Pons (tissue), 1 donor: ENCODE results near the gene PTPRH.

ENCODE experiments used
- DNase-seq: peaks from one replicate; pipeline ENCODE4 v3.0.0-alpha.2; 2016; ENCODE audit warnings: low spot score

The PTPRH gene

DNA sequence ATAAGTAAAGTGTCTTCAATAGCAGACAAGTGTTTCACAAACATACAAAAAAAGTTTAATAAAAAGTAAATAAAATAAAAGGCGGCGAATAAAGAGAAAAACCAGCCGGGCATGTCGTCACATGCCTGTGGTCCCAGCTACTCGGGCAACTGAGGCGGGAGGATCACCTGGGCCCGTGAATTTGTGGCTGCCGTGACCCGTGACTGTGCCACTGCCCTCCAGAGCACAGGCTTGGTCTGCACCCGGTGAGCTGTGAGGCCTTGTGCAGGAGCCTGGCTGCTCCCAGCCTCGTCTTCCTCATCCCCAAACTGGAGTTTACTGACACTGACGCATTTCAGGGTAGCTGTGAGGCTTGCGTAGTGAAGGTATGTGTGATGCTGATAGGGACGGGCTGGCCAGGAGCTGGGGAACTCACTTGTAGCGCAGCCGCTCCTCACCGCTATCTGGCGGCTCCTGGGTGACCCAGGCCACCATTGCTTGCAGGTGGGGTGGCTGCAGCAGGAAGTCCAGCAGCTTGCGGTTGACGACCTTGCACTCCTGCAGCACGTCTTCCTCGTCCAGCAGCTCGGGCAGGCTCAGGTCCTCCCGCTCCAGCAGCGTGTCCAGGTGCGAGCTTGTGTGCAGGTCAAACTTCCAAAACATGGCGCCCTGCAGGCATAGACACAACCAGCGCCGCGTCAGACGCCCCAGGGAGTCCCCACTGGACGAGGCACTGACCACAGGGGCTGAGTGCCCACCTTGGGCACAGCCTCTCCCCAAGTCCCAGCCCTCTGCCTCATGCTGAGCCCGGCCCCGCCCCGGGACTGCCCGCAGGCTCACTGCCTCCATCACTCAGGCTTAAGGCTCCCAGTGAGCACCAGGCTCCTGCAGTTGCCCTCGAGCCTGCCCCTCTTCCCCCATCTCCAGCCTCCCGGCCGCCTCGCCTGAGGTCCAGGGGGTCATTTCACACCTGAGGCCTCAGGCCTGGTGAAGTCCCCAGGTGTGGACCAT, 37.5 kb upstream of the PTPRH start:
- DNase-seq = no peak

DNA sequence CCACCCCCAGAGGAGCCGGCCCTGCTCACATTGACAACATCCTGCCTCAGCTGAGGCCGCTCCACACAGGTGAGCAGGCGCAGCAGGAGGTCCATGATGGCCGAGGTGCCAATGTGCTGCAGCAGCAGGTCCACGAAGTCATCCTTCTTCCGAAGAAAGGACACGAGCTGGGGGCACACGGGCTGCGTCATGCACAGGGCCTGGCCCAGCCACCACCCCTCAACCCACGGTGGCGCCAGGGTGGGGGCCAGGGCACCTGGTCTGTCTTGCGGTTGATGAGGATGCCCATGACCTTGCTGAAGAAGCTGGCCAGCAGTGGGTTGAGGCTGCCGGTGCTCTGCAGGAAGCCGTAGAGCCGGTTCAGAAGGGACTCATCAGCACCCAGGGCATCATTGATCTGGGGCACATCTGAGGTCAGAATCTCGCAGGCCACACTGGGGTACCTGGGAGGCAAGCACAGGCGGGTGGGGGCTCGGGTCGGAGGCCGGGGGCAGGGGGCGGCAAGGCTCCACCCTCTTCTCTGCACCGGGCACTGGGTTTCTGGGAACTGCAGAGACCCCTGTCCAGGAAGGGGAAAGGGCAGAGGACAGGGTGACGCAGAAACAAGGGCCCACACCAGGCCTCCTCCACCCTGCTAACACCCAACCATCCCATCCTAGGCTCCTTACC, 36.1 kb upstream of the PTPRH start:
- no peak for DNase-seq

DNA sequence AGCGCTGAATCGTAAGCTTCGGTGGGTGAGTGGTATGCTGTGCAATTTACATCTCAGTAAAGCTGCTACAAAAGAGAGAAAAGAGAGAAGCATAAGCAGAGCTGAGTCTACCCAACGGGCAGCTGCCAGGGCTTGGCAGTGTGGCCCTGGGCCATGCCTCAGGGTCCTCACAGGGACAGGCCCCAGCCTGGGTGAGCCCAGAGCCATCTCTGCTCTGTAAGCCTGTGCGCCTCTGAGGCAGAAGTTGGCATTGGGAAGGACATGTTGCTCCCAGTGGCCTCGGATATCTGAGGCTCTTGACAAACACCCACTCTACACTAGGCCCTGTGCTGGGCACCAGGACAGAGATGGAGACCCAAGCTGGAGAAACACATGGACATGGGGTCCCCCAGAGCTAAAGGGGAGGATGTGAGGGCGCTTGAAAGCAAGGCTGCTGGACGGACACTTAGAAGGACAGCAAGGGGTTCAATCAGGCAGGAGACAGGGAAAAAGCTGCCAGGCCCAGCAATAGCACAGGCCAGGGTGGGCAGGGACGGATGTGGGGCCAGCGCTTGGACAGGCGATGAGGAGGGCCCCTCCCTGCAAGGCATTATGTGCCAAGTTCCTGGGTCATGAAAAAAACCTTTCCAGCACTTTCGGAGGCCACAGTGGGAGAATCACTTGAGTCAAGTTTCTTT, 34.8 kb upstream of the PTPRH start:
- no peak for DNase-seq

DNA sequence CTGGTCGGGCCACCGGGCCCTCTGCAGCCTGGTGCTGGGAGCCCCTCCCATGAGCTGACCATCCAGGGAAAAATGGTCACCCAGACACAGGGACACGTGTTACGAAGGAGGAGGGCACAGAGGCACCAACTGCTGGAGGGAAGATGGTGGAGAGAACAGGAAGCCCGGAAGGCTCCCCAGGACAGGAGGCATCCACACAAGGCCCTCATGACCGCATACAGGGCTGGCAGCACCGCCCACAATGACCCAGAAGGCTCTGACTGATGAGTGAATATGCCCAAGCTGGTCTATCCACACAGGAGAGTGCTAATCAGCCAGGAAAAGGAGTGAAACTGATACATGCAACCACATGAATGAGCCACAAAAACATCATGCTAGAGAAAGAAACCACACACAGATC, 33.2 kb upstream of the PTPRH start:
- DNase-seq = no peak

DNA sequence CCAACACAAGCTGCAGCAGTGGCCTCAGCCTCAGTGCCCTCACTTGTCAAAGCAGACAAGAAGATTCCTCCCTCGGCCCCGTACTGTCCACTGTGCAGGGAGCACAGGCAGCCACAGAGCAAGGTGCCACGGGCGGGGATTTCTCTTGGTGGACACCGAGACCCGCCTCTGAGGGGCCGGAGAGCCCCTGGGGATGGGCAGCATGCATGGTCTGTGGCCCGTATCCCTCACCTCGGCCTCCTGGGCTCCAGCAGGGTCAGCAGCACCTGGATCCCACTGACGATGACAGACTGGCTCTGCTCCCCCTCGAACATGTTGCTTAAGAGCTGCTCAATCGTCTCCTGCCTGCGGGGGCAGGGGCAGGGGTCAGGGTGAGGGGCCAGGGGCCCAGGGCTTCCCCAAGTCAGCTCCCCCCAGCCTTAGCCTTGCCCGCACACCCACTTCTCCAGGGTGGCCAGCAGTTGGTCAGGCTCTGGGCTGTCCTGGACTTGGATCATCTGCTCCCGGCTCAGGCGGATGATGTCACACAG, 32.7 kb upstream of the PTPRH start:
- no peak for DNase-seq

DNA sequence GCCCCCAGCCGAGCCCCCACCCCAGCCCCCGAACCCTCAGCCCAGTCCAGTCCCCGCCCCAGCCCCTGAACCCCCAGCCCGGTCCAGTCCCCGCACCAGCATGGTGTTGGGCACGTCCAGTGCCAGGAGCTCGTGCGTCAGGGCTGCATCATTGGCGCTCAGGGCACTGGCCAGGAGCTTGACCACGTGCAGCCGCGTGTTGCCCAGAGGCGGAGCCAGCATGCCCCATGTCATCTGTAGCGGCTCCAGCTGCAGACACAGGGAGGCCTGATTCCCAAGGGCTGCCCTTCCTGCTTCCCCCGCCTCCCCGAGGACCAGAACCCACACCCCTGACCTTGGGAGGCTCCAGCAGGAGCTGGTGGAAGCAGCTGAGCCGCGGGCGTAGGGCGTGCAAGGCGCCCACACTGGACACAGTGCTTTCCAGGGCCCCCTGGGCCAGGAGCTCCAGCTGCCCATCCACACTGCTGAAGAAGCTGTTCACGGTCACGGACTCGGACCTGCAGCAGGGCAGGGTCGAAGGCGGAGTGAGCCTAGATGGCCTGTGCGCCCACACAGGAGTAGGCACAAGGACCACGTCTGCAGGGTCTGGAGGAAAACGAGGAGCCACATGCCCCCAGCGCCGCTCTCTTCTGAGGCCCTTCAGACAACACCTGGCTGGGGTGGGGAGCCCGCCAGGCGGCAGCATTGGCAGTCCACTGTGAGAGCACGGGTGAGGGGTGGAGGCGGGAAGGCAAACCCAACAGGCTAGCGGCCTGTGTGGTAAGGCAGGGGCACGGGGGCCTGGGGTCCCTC, 32.0 kb upstream of the PTPRH start:
- DNase-seq = no peak

DNA sequence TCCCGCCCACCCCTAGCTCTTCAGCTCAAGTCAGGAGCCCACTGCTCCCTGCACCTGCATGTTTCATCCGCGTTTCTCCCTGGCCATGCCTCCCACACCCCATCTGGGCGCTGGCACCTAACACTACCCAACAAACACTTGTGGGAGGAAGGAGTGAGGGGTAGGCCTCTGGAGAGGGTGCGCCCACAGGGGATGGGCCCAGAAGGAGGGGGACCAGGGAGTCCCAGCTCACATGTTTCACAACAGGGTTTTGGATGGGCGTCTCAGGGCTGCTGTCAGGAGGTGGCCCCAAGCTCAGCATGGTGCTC, 31.4 kb upstream of the PTPRH start:
- DNase-seq = no peak

DNA sequence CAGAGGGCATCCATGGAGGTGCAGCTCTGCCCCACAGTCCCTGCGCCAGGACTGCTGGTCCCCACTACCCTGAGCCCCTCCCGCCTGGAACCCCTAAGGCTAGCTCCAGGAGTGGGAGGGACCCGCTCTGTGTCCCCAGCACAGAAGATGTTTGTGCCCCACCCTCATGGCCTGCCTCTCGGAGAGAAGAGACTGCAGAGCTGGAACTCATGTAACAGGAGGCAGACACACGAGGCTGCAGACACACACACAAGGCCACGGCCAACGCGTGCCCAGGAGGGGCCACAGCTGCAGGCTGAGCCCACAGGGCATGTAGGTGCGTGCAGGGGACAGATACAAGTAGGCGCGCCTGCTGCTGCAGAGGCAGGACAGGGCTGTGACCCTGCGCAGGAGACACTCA, 29.7 kb upstream of the PTPRH start:
- no peak for DNase-seq

DNA sequence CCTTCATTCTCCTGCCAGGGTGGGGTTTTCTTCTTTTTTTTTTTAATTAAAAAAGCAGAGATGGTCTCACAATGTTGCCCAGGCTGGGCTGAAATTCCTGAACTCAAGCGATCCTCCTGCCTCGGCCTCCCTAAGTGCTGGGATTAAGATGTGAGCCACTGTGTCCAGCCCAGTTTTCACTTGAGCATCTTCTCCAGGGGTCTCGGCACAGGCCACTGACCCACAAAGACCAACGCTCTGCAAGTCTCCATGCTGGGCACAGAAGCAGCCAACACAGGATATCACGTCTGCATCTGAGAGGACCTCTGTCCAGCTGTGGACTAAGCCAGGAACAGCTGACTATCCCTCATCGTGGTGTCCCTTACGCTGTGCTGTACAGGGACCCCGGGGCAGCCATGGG, 28.7 kb upstream of the PTPRH start:
- DNase-seq = no peak

DNA sequence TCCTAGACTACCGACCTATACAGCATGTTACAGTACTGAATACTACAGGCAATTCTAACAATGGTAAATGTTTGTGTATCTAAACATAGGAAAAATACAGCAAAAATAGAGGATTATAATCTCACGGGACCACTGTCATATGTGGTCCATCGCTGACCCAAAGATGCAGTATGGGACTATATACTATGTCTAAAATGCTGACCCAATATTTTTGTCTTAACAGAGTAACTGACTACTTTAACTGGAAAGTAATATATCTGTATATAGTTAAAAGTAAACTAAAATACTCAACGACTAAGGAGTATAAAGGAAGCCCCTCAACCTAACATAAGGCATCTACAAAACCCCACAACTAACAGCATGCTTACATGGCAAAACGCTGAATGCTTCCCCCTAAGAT, 23.7 kb upstream of the PTPRH start:
- DNase-seq = no peak

DNA sequence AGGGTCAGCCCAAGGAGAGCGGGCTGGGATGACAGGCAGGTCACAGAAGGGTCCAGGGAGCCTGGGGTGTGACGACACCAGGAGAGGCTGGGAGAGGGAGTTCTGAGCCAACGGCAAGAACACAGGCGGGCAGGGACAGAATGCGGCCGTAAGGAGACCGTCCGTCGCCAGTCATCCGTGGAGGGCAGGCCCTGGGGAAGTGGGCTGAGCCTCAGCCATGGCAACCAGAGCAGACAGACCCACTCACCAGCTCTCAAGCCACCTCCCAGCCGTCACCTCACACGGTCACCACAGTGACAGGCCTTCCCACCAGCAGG, 22.9 kb upstream of the PTPRH start:
- DNase-seq = no peak

DNA sequence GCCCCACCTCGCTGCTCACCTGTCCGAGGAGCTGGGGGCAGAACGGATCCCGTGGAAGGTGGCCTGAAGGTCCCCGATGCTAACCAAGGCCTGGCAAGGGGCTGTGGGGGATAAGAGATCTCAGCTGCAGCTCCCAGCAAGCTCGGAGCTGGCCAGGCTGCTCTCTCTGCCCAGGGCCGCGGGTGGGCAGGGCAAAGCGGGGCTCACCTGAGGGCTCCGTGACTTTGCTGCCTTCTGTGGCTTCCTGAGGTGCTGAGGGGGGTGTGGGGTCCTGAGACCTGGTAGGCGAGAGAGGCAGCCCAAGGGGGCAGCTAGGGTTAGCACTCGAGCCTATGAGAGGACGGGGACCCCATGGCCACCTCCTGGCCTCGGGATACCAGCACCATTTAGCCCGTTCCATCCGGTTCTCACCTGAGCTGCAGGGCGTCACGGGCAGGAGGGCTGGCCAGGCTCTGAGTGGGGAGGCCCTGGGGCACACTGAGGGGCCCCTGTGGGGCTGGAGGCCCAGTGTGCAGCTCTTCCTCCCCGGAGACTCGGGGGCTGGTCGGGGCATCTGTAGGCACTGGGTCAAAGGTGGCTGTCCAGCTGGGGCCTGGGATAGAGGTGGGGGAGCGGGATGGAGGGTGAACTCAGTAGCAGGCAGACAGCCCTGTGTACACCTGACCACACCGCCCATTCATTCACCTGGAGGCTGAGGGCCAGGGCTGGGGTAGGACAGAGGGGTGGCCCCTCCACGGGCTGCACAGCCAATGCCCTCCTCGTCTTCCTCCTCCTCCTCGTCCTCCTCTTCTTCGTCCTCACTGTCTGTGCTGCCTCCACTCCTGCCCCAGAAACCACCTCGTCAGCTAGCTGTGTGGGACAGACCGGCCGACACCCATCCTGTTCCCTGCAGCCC, 22.3 kb upstream of the PTPRH start:
- no peak for DNase-seq

DNA sequence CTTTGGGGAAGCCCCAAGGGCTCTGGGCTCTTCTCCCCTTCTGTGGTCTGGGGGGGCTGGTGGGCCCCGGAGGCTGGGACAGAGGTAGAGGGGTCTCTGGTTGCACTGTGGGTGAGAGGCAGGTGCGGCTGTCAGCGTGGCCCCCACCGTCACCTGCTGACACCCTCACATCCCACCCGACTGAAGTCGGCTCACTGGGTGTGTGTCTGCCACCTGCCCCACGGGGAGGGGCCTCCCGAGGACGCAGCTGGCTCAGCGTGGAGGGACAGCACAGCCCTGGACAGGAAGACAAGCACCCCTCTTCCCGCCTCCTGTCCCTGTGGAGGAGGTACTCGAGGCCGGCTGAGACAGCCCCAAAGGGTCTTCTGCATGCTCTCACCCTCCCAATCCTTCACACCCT, 21.5 kb upstream of the PTPRH start:
- no peak for DNase-seq

DNA sequence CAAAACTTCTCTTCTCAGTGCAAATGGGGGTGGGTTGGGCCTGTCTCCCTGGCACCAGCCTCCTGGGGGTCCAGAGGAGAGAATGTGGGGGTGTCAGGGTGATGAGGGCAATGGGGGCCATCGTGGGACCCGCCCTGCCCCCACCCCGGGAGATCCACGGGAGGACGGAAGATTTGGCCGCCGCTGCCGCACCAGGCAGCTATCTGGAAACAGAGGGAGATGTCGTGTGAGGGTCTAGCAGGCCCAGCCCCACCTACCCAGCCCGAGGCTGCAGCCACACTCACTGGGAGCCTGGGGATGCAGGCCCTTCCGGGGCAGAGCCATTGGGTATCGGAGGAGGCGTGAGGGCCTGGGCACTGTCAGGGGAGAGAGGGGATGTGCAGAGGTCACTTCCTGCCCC, 21.0 kb upstream of the PTPRH start:
- DNase-seq = no peak

DNA sequence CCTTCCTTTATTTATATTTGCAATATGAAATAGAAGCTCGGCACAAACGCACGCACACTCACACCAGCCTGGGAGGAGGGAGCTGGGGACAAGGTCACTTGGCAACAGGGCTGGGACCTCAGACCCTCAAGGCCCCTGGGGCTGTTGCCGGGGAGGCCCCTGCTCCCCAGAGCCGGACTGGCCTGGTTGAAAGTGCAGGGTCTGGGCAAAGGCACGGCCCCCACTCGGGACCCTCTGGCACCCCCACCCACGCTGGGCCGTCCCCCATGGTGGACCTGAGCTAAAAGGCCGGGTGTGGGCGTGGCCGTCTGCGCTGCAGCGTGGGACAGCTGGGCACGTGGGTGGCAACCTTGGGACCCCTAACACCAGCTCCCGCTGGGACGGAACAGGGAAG, 20.5 kb upstream of the PTPRH start:
- no peak for DNase-seq

DNA sequence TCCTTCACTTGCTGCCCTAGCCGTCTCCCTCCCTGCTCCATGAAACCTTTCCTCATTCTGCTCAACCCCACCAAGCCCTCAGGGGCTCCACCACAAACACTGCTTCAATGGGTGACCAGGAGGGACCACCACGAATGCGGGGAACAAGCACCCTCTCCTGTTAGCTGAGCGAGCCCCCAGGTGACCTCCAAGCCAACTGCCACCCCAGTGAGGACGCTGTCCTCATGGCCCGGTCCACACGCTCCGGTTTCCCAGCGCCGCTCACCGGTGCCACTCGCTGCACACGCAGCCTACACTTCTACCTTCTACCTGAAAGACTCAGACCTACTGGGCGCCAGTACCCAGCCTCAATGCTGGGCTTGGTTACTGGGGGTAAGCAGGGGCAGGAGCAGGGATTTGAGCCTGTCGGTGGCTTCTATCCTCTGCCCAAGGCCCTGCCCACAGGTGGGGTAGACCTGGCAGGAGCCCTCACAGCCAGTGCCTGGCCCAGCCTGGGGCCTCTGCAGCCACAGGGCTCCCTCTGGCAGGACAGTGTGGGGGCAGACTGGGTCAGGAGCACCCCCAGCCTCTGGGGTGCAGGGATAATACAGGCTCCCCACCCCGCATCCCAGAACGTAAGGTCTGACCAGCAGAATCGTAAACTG, 20.0 kb upstream of the PTPRH start:
- no peak for DNase-seq

DNA sequence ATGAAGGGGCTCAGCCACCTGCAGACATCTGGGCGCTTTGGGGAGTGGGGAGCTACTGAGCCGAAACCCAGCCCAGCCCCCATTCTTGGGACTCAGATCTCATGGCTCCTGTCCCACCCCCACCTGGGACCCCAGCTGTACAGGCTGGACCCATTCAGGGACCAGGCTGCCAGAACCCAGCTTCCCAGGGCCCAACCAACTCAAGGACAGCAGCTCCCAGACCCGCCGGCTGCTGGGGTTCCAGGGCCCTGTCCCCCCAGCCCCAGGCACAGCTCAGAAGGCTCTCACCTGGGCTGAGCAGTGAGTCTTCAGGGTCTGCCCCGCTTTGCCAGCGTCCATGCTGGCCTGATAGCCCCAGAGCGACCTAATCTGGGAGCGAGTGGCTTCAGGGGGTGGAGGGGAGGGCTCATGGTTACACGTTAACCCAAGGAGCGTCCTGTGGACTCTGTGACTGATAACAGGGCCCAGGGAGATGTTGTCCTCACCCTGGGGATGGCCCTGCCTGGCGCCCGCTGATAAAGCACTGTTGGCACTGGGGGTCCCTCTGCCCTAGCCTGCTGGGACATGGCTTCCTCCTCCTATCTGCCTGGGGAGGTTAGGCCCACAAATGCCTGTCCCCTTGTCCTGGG, 19.2 kb upstream of the PTPRH start, which contains the start of gene TMEM86B:
Gene TMEM86B, minus strand, starts transcription at position 361 of the 629 bp plus-strand sequence. Its CDS starts 22 bp downstream, at position 339.
- DNase-seq = no peak

DNA sequence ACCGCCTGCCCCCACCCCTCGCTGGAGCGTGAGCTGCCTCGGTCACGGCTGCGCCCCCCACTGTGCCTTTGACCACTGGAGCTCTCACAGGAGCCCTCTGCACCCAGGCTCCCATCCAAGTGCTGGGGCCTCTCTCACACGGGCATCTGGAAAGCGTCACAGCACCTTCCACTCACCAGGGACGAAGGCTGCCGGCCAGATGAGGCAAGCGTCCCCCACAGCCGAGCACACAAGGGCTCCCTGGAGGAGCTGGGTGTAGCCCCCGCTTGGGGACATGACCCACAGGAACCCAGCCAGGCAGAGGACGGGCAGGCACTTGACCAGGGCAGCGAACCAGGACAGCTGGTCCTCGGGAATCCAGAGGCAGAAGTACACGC, 18.7 kb upstream of the PTPRH start:
- no peak for DNase-seq

DNA sequence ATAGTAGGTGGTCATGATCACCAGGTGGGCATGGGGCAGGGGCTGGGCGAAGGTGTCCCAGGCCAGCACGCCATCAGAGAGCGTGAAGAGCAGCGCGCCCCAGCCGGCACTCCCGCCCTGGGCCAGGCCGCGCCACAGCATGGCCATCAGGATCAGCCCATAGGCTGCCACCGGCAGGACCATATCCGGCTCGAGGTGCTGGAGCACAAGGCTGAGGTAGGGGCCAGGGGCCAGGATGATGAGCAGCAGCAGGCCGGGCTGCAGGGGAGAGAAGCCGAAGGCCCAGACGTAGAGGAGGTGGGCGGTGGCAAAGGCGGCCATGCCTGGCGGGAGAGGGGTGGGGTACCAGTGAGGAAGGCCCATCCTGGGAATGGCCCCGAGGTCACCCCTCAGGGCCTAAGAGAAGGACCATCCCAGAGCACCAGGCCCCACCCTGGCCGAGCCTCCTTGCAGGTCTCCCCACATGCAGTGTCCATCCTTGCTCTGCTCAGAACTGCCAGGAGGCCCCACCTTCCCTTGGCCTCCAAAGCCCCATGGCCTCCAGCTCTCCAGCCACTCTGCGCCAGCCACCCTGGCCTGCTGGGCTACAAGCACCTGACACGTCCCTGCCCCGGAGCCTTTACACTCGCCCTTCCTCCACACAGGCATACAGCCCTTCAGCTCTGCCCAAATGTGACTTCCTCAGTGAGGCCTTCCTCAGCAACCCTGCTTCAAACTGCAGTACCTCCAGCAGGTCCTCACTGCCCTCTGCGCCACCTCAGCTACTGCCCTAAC, 18.1 kb upstream of the PTPRH start:
- DNase-seq = no peak
